T-helper 1 cell (primary cell): Measurements from ENCODE around the gene MCRS1.
"Not testable (repeated sequence)": the region's sequence is repeated elsewhere in the genome, so short reads cannot be mapped to it uniquely, and the experiment has no call there.

Experiments
- DNase-seq, 5 donors: peaks; one replicate each; pipeline ENCODE4 v3.0.0-alpha.2; 2012 to 2020

Gene MCRS1

DNA sequence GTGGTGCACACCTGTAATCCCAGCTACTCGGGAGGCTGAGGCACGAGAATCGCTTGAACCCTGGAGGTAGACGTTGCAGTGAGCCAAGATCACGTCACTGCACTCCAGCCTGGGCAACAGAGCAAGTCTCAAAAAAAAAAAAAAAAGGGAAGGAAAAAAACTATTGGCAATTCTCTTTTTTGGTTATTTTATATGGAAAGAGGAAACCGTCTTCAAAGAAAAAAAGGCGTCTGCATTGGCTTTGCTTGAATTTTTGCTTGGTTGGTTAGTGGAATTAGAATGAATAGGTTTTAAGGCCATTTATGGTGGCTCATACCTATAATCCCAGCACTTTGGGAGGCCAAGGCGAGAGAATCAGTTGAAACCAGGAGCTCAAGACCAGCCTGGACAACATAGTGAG lies 58.3 kb downstream of the MCRS1 start:
- not testable (repeated sequence) for DNase-seq
